ENCODE results near the gene TRPV4. TPM values are rescaled to one million over a fixed set of nuclear protein-coding genes. Genes with fewer than 3 reads are reported as not detected.
A peak's percentile ranks its signal among the peaks of the same experiment; 100 is the strongest.

TRPV4 gene
- total and polyA plus RNA-seq, 9 of the 15 experiments (the other 6 are each of a cell fraction or from before 2014, with no cell fraction given): 0.13 TPM; not detected in 8

DNA sequence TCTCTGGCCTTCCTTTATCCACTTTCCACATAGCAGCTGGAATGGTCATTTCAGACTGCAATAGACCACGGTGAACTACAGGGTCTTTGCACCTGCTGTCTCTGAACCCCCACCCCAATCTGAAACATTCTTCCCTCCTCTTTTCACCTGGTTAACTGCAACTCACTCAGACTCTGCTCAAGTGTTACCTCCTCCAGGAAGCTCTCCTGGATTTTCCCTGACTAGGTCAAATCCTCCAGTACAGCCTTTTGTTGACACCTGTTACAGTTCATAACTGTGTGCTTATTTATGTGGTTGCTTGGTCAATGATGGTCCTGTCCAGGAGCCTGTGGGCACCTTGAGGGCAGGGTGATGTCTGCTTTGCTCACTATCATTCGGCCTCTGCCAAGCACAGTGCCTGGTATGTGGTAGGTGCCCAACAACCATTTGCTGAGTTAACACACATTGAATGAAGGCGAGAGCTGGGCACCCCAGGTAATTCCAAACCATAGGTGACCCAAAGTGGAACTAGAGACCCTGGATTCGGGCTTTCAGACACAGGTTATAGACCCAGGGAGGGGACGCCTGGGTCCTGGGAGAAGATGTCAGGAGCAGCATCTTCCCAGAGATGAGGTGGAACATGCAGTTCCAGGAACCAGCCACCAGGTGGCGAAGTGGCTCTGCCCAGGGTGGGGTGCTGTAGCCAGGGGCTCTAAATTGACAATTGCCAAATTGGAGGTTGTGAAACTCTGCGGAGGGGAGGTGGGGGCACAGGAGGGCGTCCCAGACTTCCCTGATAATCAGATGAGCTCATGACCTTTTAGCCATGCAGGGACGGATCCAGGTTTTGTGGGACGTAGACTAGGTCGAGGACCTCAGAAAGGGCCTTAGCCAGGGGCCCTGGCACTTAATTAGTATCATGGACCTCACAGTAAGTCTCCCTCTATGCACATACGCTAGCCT is 28.1 kb downstream of the TRPV4 start (continued):
- TF ChIP-seq MAZ (CRISPR knock-in tag; conservative IDR thresholded peaks at IDR 0.05 in 1 of 2, IDR thresholded peaks at IDR 0.05 in 1 of 2) (peak; percentile 13 to 29; a peak in 1 of 4 replicates), ZBTB7A (IDR thresholded peaks at IDR 0.05; ENCODE audit: borderline replicate concordance, control insufficient read depth, low read depth, low read length) (peak; percentile 30; the same call in 1 of the 2 replicates), ZNF436 (CRISPR knock-in tag; IDR thresholded peaks at IDR 0.05) (peak; percentile 62; the same call in 1 of the 2 replicates), RCOR1 (IDR thresholded peaks at IDR 0.05; ENCODE audit: borderline replicate concordance in 1 of 2, low read depth in 2 of 2, low read length in 2 of 2) (peak in 1 of 2 experiments; percentile 68; a peak in 2 of 4 replicates), SRF (CRISPR knock-in tag; IDR thresholded peaks at IDR 0.05) (peak in 1 of 2 experiments; percentile 41; a peak in 1 of 4 replicates), CEBPB (tag; IDR thresholded peaks at IDR 0.05) (peak; percentile 73)

DNA sequence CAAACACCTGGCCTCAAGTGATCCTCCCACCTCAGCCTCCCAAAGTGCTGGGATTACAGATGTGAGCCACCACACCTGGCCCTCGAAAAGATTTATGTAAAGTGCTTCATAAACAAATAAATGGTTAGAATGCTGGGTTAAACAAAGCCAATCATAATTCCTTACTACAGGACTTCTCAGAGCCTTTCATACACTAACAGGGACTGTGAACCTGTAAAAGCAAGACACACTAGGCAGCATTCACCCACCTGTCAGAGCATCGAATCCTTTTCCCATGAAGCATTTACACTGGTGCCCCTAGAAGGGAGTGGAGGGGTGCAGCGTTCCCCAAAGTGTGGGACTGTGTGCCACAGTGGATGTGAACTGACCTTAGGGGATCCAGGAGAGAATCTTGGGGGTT is 29.5 kb downstream of the TRPV4 start:
- WGBS (ENCODE audit: insufficient coverage, low coverage, missing lambda C conversion rate): 2% methylated on average over 3 of the region's 3 CpGs
- Histone ChIP-seq H3K4me3 (no peak overlapping the region), H4K20me1 (replicated peaks; ENCODE audit: control insufficient read depth, insufficient read depth, low read length) (peaks cover 9% of the 10 kb centered on the region; the same call in 1 of the 2 replicates), H2AFZ (ENCODE audit: low read depth, low read length) (no peak overlapping the region), H3K27ac (ENCODE audit: extremely low read depth, low read depth, low read length) (no peak overlapping the region), H3K27me3 (ENCODE audit: control insufficient read depth in 2 of 2, insufficient read depth in 2 of 2, low read length in 2 of 2) (peaks cover 4 to 26% of the 10 kb centered on the region in 2 experiments; a peak in 3 of 5 replicates), H3K9ac (ENCODE audit: insufficient read depth in 1 of 2, low read depth in 2 of 2, low read length in 2 of 2) (no peak overlapping the region), H3K36me3 (ENCODE audit: control insufficient read depth, insufficient read depth, low read length) (no peaks in the 10 kb centered on the region), H3K79me2 (ENCODE audit: control insufficient read depth, insufficient read depth, low read length) (no peaks in the 10 kb centered on the region), H3K4me1 (replicated peaks in 1 of 2; ENCODE audit: control insufficient read depth in 2 of 2, insufficient read depth in 2 of 2, low read length in 2 of 2) (peaks cover 0 to 2% of the 10 kb centered on the region in 2 experiments; a peak in 2 of 5 replicates), H3K9me3 (replicated peaks; ENCODE audit: control insufficient read depth, insufficient read depth, low read depth, low read length) (no peaks in the 10 kb centered on the region), H3K4me2 (ENCODE audit: insufficient read depth, low read length) (no peak overlapping the region), H3K9me1 (ENCODE audit: control insufficient read depth, insufficient read depth, low read length) (no peaks in the 10 kb centered on the region)
- in situ Hi-C loops (cut with MboI): no loop called here
- no peak for TF ChIP-seq ZNF717 (CRISPR knock-in tag; IDR thresholded peaks at IDR 0.05)
- TF ChIP-seq KDM4B (IDR thresholded peaks at IDR 0.05; ENCODE audit: borderline replicate concordance in 2 of 2, low read depth in 1 of 2): no peak
- no peak for TF ChIP-seq SMAD4 (CRISPR knock-in tag; conservative IDR thresholded peaks at IDR 0.05)
- TF ChIP-seq ZNF239 (CRISPR knock-in tag; IDR thresholded peaks at IDR 0.05): peak; percentile 70
- TF ChIP-seq HDAC2 (IDR thresholded peaks at IDR 0.05): no peak
- TF ChIP-seq, protein P1, sequence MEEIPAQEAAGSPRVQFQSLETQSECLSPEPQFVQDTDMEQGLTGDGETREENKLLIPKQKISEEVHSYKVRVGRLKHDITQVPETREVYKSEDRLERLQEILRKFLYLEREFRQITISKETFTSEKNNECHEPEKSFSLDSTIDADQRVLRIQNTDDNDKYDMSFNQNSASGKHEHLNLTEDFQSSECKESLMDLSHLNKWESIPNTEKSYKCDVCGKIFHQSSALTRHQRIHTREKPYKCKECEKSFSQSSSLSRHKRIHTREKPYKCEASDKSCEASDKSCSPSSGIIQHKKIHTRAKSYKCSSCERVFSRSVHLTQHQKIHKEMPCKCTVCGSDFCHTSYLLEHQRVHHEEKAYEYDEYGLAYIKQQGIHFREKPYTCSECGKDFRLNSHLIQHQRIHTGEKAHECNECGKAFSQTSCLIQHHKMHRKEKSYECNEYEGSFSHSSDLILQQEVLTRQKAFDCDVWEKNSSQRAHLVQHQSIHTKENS (CRISPR knock-in tag; IDR thresholded peaks at IDR 0.05): no peak
- DNase-seq (ENCODE audit: extremely low read depth in 1 of 4, low spot score in 3 of 4): no peak
- FAIRE-seq: no peak
- BruUV-seq (replicated peaks): no TSS peak
- intact Hi-C loops (cut with micrococcal nuclease): no loop called here
- ATAC-seq: no peak
- POLR2A ChIA-PET: interaction anchor here (1.3 kb wide), 1 partner anchor 12 kb away, joined by 6 read pairs; no protein-coding TSS in a partner anchor
- CTCF ChIA-PET (ENCODE audit: low intra/inter-chr PET ratio): interaction anchor here (2.7 kb wide), 1 partner anchor 76 kb away, joined by 16 read pairs; the partner anchor contains the start of gene GLTP
